ENCODE results near the gene PHACTR1. TPM values are rescaled to one million over a fixed set of nuclear protein-coding genes. Genes with fewer than 3 reads are reported as not detected.

The PHACTR1 gene
- total RNA-seq, 1 experiment from 2014 or later = not detected

GRCh38 chr6:12992770-12993169 is 276.2 kb downstream of the PHACTR1 start:
- ATAC-seq (no peak), DNase-seq (no peak)
- POLR2A ChIA-PET (ENCODE audit: unreplicated experiment) = no interaction called here
- Histone ChIP-seq H3K4me1 (ENCODE audit: insufficient read depth, low read length) (no peaks in the 10 kb centered on the region), H3K79me2 (ENCODE audit: low read length) (no peaks in the 10 kb centered on the region), H3K9me3 (ENCODE audit: low read length) (no peaks in the 10 kb centered on the region), H3K36me3 (ENCODE audit: low read depth, low read length) (no peaks in the 10 kb centered on the region), H4K20me1 (ENCODE audit: low read length) (no peaks in the 10 kb centered on the region), H2AFZ (ENCODE audit: low read length) (no peak overlapping the region), H3K27ac (ENCODE audit: low read length) (no peak overlapping the region), H3K4me3 (ENCODE audit: low read length) (no peak overlapping the region), H3K27me3 (ENCODE audit: low read length) (peaks cover 73% of the 10 kb centered on the region), H3F3A (ENCODE audit: low read length, unreplicated experiment) (no peaks in the 10 kb centered on the region), H3K9me2 (replicated peaks; ENCODE audit: low read length) (no peaks in the 10 kb centered on the region), H3K4me2 (ENCODE audit: low read length) (no peak overlapping the region), H3K9ac (ENCODE audit: low read length) (no peak overlapping the region)
- CTCF ChIA-PET = no interaction called here
- intact Hi-C loops (cut with micrococcal nuclease) = no loop called here
- no peak for TF ChIP-seq EZH2 (IDR thresholded peaks at IDR 0.05; ENCODE audit: low read length, unreplicated experiment)
- TF ChIP-seq CTCF (conservative IDR thresholded peaks at IDR 0.05; ENCODE audit: low read depth, low read length) = no peak
- no peak for TF ChIP-seq EZH2phosphoT487 (IDR thresholded peaks at IDR 0.05; ENCODE audit: borderline replicate concordance, low read length)
- BruUV-seq (replicated peaks) = no TSS peak

- Histone ChIP-seq H4K20me1 (ENCODE audit: low read length) (no peaks in the 10 kb centered on the region), H3K9me3 (ENCODE audit: low read length) (no peaks in the 10 kb centered on the region), H3K9me2 (replicated peaks; ENCODE audit: low read length) (no peaks in the 10 kb centered on the region), H3K36me3 (ENCODE audit: low read depth, low read length) (no peaks in the 10 kb centered on the region), H3K4me1 (ENCODE audit: insufficient read depth, low read length) (no peaks in the 10 kb centered on the region), H3K79me2 (ENCODE audit: low read length) (no peaks in the 10 kb centered on the region), H3K27me3 (ENCODE audit: low read length) (peaks cover 67% of the 10 kb centered on the region), H3K27ac (ENCODE audit: low read length) (no peak overlapping the region), H3K4me3 (ENCODE audit: low read length) (no peak overlapping the region), H2AFZ (ENCODE audit: low read length) (no peak overlapping the region), H3F3A (ENCODE audit: low read length, unreplicated experiment) (no peaks in the 10 kb centered on the region), H3K4me2 (ENCODE audit: low read length) (no peak overlapping the region), H3K9ac (ENCODE audit: low read length) (no peak overlapping the region)
- no TSS peak for BruUV-seq (replicated peaks)
- intact Hi-C loops (cut with micrococcal nuclease) = no loop called here
- no peak for ATAC-seq
- DNase-seq = no peak
- ChIA-PET POLR2A (ENCODE audit: unreplicated experiment) (no interaction called here), CTCF (no interaction called here)
- no peak for TF ChIP-seq EZH2phosphoT487 (IDR thresholded peaks at IDR 0.05; ENCODE audit: borderline replicate concordance, low read length)
- TF ChIP-seq EZH2 (IDR thresholded peaks at IDR 0.05; ENCODE audit: low read length, unreplicated experiment) = no peak
- TF ChIP-seq CTCF (conservative IDR thresholded peaks at IDR 0.05; ENCODE audit: low read depth, low read length) = no peak
Measured at GRCh38 chr6:12993283-12993898, 276.8 kb downstream of the PHACTR1 start.

GRCh38 chr6:12995419-12995818 is 278.9 kb downstream of the PHACTR1 start:
- no peak for DNase-seq
- ATAC-seq = no peak
- CTCF ChIA-PET = no interaction called here
- Histone ChIP-seq H3K4me1 (ENCODE audit: insufficient read depth, low read length) (no peaks in the 10 kb centered on the region), H3K9ac (ENCODE audit: low read length) (no peak overlapping the region), H3K9me3 (ENCODE audit: low read length) (no peaks in the 10 kb centered on the region), H3K4me2 (ENCODE audit: low read length) (no peak overlapping the region), H3K9me2 (replicated peaks; ENCODE audit: low read length) (no peaks in the 10 kb centered on the region), H3K79me2 (ENCODE audit: low read length) (no peaks in the 10 kb centered on the region), H3F3A (ENCODE audit: low read length, unreplicated experiment) (no peaks in the 10 kb centered on the region), H4K20me1 (ENCODE audit: low read length) (no peaks in the 10 kb centered on the region), H3K4me3 (ENCODE audit: low read length) (no peak overlapping the region), H3K27ac (ENCODE audit: low read length) (no peak overlapping the region), H3K27me3 (ENCODE audit: low read length) (peaks cover 52% of the 10 kb centered on the region), H2AFZ (ENCODE audit: low read length) (no peak overlapping the region), H3K36me3 (ENCODE audit: low read depth, low read length) (no peaks in the 10 kb centered on the region)
- intact Hi-C loops (cut with micrococcal nuclease) = no loop called here
- POLR2A ChIA-PET (ENCODE audit: unreplicated experiment) = no interaction called here
- TF ChIP-seq EZH2phosphoT487 (IDR thresholded peaks at IDR 0.05; ENCODE audit: borderline replicate concordance, low read length) (no peak), EZH2 (IDR thresholded peaks at IDR 0.05; ENCODE audit: low read length, unreplicated experiment) (no peak), CTCF (conservative IDR thresholded peaks at IDR 0.05; ENCODE audit: low read depth, low read length) (no peak)
- no TSS peak for BruUV-seq (replicated peaks)

All from PC-3 (cell line).